CD4-positive, alpha-beta T cell (primary cell): ENCODE results near the gene TIMM44. TPM values are rescaled to one million over a fixed set of nuclear protein-coding genes. Genes with fewer than 3 reads are reported as not detected.

Experiments used
- ATAC-seq: fragments of 200-7000 bp; cut with Tn5 transposase; one replicate; pipeline ENCODE4 v1.10.0; 2022; ENCODE audit warnings: mild to moderate bottlenecking; ENCODE audit not compliant: poor library complexity
- CTCF ChIA-PET: fragments of 350-600 bp; sonication (Branson Sonifier 250); formaldehyde crosslinking; loops from one replicate; lab custom pipeline; 2021; ENCODE audit warnings: antibody characterized with exemption, inconsistent platforms; lab: Charles Lee
- POLR2A ChIA-PET: fragments of 350-600 bp; sonication (Branson Sonifier 250); formaldehyde crosslinking; loops from one replicate; lab custom pipeline; 2021; ENCODE audit warnings: antibody characterized with exemption, inconsistent platforms; lab: Charles Lee
- DNase-seq, 14 experiments: peaks; one replicate each; pipeline ENCODE4 v3.0.0-alpha.2; 2013 to 2020; ENCODE audit warnings: mixed read lengths in 2 of 14
- H3K27ac ChIP-seq, 2 donors: one replicate each; pipeline versions ENCODE4 v1.5.1 to v1.7.0; 2013; ENCODE audit warnings: low read length in 2 of 2, low read depth in 1 of 2, mild to moderate bottlenecking in 1 of 2
- H3K27me3 ChIP-seq, 2 experiments: 1 replicate in 1 of 2; 2 replicates in 1 of 2; pipeline versions ENCODE4 v1.6.1 to v1.7.0; 2013; ENCODE audit warnings: low read length in 2 of 2, control low read depth in 1 of 2, mild to moderate bottlenecking in 1 of 2, moderate library complexity in 1 of 2; ENCODE audit not compliant: insufficient read depth in 2 of 2, control insufficient read depth in 1 of 2
- H3K36me3 ChIP-seq: one replicate; pipeline ENCODE4 v1.6.1; 2013; ENCODE audit warnings: low read length, control low read depth; ENCODE audit not compliant: insufficient read depth
- H3K4me1 ChIP-seq: one replicate; pipeline ENCODE4 v1.6.1; 2013; ENCODE audit warnings: low read length, control low read depth; ENCODE audit not compliant: insufficient read depth
- H3K4me3 ChIP-seq: one replicate; pipeline ENCODE4 v1.5.1; 2013; ENCODE audit warnings: mild to moderate bottlenecking, low read length, moderate library complexity
- H3K9me3 ChIP-seq, 2 experiments: 1 replicate in 1 of 2; 2 replicates in 1 of 2; pipeline versions ENCODE4 v1.6.1 to v1.7.0; 2013; ENCODE audit warnings: low read length in 2 of 2, mild to moderate bottlenecking in 2 of 2, control low read depth in 1 of 2, moderate library complexity in 1 of 2; ENCODE audit not compliant: control insufficient read depth in 1 of 2, insufficient read depth in 1 of 2
- H3K27ac Mint-ChIP-seq: one replicate; pipeline ENCODE4 v1.8.0; 2020; ENCODE audit warnings: mixed read lengths
- H3K27me3 Mint-ChIP-seq: one replicate; pipeline ENCODE4 v1.8.0; 2021; ENCODE audit warnings: mixed read lengths
- H3K36me3 Mint-ChIP-seq: one replicate; pipeline ENCODE4 v1.8.0; 2021; ENCODE audit warnings: low read depth, mixed read lengths
- H3K4me1 Mint-ChIP-seq: one replicate; pipeline ENCODE4 v1.8.0; 2021; ENCODE audit warnings: low read depth, mixed read lengths
- H3K4me3 Mint-ChIP-seq: one replicate; pipeline ENCODE4 v1.8.0; 2020; ENCODE audit warnings: mild to moderate bottlenecking, mixed read lengths
- H3K9me3 Mint-ChIP-seq: one replicate; pipeline ENCODE4 v1.8.0; 2020; ENCODE audit warnings: mixed read lengths
- intact Hi-C, 2 experiments: fragments of 100-400 bp; cut with DNase I in 1 of 2; cut with micrococcal nuclease in 1 of 2; formaldehyde crosslinking; loops; one replicate each; pipeline versions ENCODE4 v1.15.1 to v1.9.0; 2023 to 2025; cut with DNase I, micrococcal nuclease
- total RNA-seq, 174 experiments: library from RNA in 2 of 174; stranded (reverse) in 2 of 174; gene quantifications; one replicate each; pipeline ENCODE4 v1.2.3 and lab custom pipeline; 2021 to 2026
- TF ChIP-seq, protein P1 (sequence below): fragments of 200-600 bp; IDR thresholded peaks from one replicate; pipeline ENCODE4 v1.8.0; 2022; ENCODE audit warnings: antibody characterized with exemption, mild to moderate bottlenecking

The TIMM44 gene
- total RNA-seq, 2 experiments from 2014 or later, result 83.9 to 85.0 TPM

DNA sequence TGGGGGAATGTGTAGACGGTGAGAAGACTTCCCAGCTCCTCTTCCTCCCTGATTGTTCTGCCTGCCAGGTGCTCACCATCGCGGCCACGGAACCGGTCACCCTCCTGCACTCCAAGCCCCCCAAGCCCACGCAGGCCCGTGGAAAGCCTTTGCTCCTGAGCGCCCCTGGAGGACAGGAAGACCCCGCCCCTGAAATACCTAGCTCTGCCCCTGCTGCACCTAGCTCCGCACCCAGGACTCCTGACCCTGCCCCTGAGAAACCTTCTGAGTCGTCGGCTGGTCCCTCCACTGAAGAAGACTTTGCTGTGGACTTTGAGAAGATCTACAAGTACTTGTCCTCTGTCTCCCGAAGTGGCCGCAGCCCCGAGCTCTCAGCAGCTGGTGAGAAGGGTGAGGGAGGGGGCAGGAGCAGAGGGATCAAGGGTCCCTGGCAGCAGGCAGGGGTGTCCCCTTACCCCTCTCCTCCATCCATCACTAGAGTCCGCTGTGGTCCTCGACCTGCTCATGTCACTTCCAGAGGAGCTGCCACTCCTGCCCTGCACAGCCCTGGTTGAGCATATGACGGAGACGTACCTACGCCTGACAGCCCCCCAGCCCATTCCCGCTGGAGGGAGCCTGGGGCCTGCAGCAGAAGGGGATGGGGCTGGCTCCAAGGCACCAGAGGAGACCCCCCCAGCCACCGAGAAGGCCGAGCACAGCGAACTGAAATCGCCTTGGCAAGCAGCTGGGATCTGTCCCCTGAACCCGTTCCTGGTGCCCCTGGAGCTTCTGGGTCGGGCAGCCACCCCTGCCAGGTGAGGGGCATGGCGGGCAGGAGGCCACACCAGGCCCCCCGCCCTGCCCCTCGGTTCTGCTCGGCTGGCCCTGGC, 21.3 kb downstream of the TIMM44 start:
- peaks cover 16 to 20% of the 10 kb centered on the region in 2 experiments for H3K27me3 ChIP-seq
- H3K4me1 Mint-ChIP-seq, result peaks cover 30% of the 10 kb centered on the region
- no peak overlapping the region for H3K4me3 ChIP-seq
- H3K36me3 Mint-ChIP-seq, result peaks cover 25% of the 10 kb centered on the region
- peaks cover 24% of the 10 kb centered on the region for H3K36me3 ChIP-seq
- H3K9me3 ChIP-seq, result peaks cover 0 to 5% of the 10 kb centered on the region in 2 experiments
- peak in 1 of 14 experiments; percentile 59 for DNase-seq
- TF ChIP-seq, protein P1, sequence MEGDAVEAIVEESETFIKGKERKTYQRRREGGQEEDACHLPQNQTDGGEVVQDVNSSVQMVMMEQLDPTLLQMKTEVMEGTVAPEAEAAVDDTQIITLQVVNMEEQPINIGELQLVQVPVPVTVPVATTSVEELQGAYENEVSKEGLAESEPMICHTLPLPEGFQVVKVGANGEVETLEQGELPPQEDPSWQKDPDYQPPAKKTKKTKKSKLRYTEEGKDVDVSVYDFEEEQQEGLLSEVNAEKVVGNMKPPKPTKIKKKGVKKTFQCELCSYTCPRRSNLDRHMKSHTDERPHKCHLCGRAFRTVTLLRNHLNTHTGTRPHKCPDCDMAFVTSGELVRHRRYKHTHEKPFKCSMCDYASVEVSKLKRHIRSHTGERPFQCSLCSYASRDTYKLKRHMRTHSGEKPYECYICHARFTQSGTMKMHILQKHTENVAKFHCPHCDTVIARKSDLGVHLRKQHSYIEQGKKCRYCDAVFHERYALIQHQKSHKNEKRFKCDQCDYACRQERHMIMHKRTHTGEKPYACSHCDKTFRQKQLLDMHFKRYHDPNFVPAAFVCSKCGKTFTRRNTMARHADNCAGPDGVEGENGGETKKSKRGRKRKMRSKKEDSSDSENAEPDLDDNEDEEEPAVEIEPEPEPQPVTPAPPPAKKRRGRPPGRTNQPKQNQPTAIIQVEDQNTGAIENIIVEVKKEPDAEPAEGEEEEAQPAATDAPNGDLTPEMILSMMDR, result no peak
- peaks cover 65% of the 10 kb centered on the region for H3K4me1 ChIP-seq
- intact Hi-C loops, result loop anchor here (5.0 to 10.0 kb wide), 4 partner anchors 55 to 1557 kb away; partner anchors contain the start of genes CLPP (in 1 of the 2), NDUFA7 (in 1 of the 2) and RPS28 (in 1 of the 2)
- H3K9me3 Mint-ChIP-seq, result no peaks in the 10 kb centered on the region
- POLR2A ChIA-PET, result interaction anchor here (1.2 to 7.7 kb wide), 5 partner anchors 18 to 53 kb away, joined by 3 to 116 read pairs (median 42); partner anchors contain the start of genes MAP2K7 and TIMM44
- no peak overlapping the region for H3K27ac Mint-ChIP-seq
- peaks cover 20% of the 10 kb centered on the region for H3K27me3 Mint-ChIP-seq
- H3K27ac ChIP-seq, result no peak overlapping the region
- no peak for ATAC-seq
- CTCF ChIA-PET, result interaction anchor here (1.7 to 5.6 kb wide), 4 partner anchors 19 to 80 kb away, joined by 7 to 43 read pairs (median 18); partner anchors contain the start of genes MAP2K7 and TIMM44
- no peak overlapping the region for H3K4me3 Mint-ChIP-seq

- peak overlapping the region; percentile 55 to 78 for H3K27ac ChIP-seq
- DNase-seq (no peak), ATAC-seq (no peak)
- intact Hi-C loops, result loop anchor here (5.0 to 10.0 kb wide), 4 partner anchors 54 to 1557 kb away; partner anchors contain the start of genes CLPP (in 1 of the 2), NDUFA7 (in 1 of the 2) and RPS28 (in 1 of the 2)
- H3K36me3 ChIP-seq, result peaks cover 18% of the 10 kb centered on the region
- CTCF ChIA-PET, result interaction anchor here (1.2 to 5.6 kb wide), 6 partner anchors 8 to 241 kb away, joined by 3 to 43 read pairs (median 12); partner anchors contain the start of genes MAP2K7, TIMM44 and TRAPPC5
- H3K27me3 ChIP-seq, result peaks cover 21 to 24% of the 10 kb centered on the region in 2 experiments
- H3K36me3 Mint-ChIP-seq, result peaks cover 23% of the 10 kb centered on the region
- H3K27ac Mint-ChIP-seq, result peak overlapping the region; percentile 79
- peaks cover 68% of the 10 kb centered on the region for H3K4me1 ChIP-seq
- no peaks in the 10 kb centered on the region for H3K9me3 Mint-ChIP-seq
- POLR2A ChIA-PET, result interaction anchor here (1.3 to 7.7 kb wide), 12 partner anchors 8 to 852 kb away, joined by 3 to 116 read pairs (median 4); partner anchors contain the start of genes MAP2K7, PET100, TIMM44 and XAB2
- peaks cover 25% of the 10 kb centered on the region for H3K27me3 Mint-ChIP-seq
- peak overlapping the region; percentile 69 for H3K4me3 ChIP-seq
- peaks cover 34% of the 10 kb centered on the region for H3K4me1 Mint-ChIP-seq
- H3K4me3 Mint-ChIP-seq, result peak overlapping the region; percentile 94
- TF ChIP-seq, protein P1, result no peak
- peaks cover 0 to 5% of the 10 kb centered on the region in 2 experiments for H3K9me3 ChIP-seq
Measured at GRCh38 chr19:7921302-7921966, 22.0 kb downstream of the TIMM44 start.
